Lung (tissue), 12 donors: Measurements from ENCODE around the gene TMEM184A. TPM values are rescaled to one million over a fixed set of nuclear protein-coding genes. Genes with fewer than 3 reads are reported as not detected.

ENCODE experiments used
- ATAC-seq: fragments of 200-7000 bp; cut with Tn5 transposase; one replicate; pipeline ENCODE4 v1.9.1; 2020; ENCODE audit warnings: moderate number of reproducible peaks; ENCODE audit not compliant: insufficient read depth, low FRiP score
- DNase-seq, 3 donors: peaks; one replicate each; pipeline ENCODE4 v3.0.0-alpha.2; 2013 to 2017
- H3K27ac ChIP-seq, 2 donors: one replicate each; pipeline ENCODE4 v1.5.1; 2013; ENCODE audit warnings: mild to moderate bottlenecking in 2 of 2, moderate library complexity in 2 of 2, control low read depth in 1 of 2, inconsistent platforms in 1 of 2, low read depth in 1 of 2, low read length in 1 of 2
- H3K27me3 ChIP-seq, 3 donors: one replicate each; pipeline ENCODE4 v1.5.1; 2013; ENCODE audit warnings: low read length in 2 of 3; ENCODE audit not compliant: control insufficient read depth in 3 of 3, insufficient read depth in 3 of 3
- H3K36me3 ChIP-seq, 4 donors: one replicate each; pipeline ENCODE4 v1.5.1; 2013; ENCODE audit warnings: low read length in 4 of 4, mild to moderate bottlenecking in 1 of 4, moderate library complexity in 1 of 4; ENCODE audit not compliant: control insufficient read depth in 4 of 4, insufficient read depth in 4 of 4
- H3K4me1 ChIP-seq, 5 donors: one replicate each; pipeline ENCODE4 v1.5.1; 2013; ENCODE audit warnings: low read length in 5 of 5, mild to moderate bottlenecking in 2 of 5, moderate library complexity in 1 of 5; ENCODE audit not compliant: control insufficient read depth in 5 of 5, insufficient read depth in 5 of 5
- H3K4me3 ChIP-seq: one replicate; pipeline ENCODE4 v1.5.1; 2013; ENCODE audit warnings: mild to moderate bottlenecking, control low read depth, moderate library complexity
- H3K9ac ChIP-seq, 2 donors: one replicate each; pipeline ENCODE4 v1.5.1; 2013; ENCODE audit warnings: low read length in 2 of 2, control low read depth in 1 of 2; ENCODE audit not compliant: insufficient read depth in 1 of 2
- H3K9me3 ChIP-seq, 4 donors: one replicate each; pipeline ENCODE4 v1.5.1; 2013; ENCODE audit warnings: low read length in 3 of 4, mild to moderate bottlenecking in 1 of 4, moderate library complexity in 1 of 4; ENCODE audit not compliant: control insufficient read depth in 4 of 4, insufficient read depth in 3 of 4
- WGBS, 2 donors: extraction: QIAGEN DNeasy Blood & Tissue Kit; methylation state at CpG; one replicate each; pipeline ENCODE4 v1.1.7; 2013; 5-methylcytosine and 5-hydroxymethylcytosine counted together
- polyA plus RNA-seq, 2 donors: library from polyadenylated mRNA; stranded (reverse); fragments of 200-250 nt; gene quantifications; one replicate each; pipeline ENCODE4 v1.2.1, GENCODE V29; 2013
- total RNA-seq, 2 donors: library from RNA; depleted of rRNA in 1 of 2; stranded (reverse); fragments of >200 nt in 1 of 2; gene quantifications; one replicate each; pipeline ENCODE4 v1.2.1, GENCODE V29; 2014 to 2021
- TF ChIP-seq, protein P1 (sequence below): IDR thresholded peaks from 2 replicates; pipeline ENCODE4 v1.5.1; 2012; ENCODE audit warnings: mild to moderate bottlenecking; ENCODE audit errors: control extremely low read depth, extremely low read depth
- donor health status: control.
- donor health status: control.
- donor health status: Bipolar disorder and iron deficiency.
- donor health status: healthy.
- donor health status: DM: yes; HTN: yes; CAD: no.

TMEM184A gene
- total and polyA plus RNA-seq, 4 donors, result 1.8 to 11.8 (median 8.3) TPM

DNA sequence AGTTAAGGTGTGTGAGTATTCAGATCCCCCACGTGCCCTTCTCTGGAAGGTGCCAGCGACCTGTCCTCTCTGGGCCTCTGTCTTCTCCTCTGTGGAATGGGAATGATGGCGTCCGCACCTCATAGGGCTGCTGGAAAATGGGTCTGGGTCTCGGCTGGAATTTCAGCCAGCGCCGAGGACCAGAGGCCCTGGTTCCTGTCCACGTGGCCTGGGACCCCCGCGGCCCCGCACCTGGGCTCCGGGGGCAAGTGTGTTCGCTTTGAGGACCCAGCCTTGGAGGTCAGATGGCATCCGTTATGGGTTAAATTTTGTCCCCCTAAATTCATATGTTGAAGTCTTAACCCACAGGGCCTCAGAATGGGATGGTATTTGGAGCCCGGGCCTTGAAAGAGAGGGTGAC is 46.4 kb upstream of the TMEM184A start:
- Histone ChIP-seq H3K9ac (no peak overlapping the region), H3K4me1 (no peaks in the 10 kb centered on the region), H3K4me3 (no peak overlapping the region), H3K27ac (no peak overlapping the region), H3K9me3 (no peaks in the 10 kb centered on the region), H3K36me3 (no peaks in the 10 kb centered on the region), H3K27me3 (peaks cover 0 to 12% (median 5%) of the 10 kb centered on the region in 3 donors)
- ATAC-seq, result no peak
- DNase-seq, result no peak
- WGBS, 2 donors, result 90 to 93% methylated on average over 15 of the region's 15 CpGs
- TF ChIP-seq, protein P1, sequence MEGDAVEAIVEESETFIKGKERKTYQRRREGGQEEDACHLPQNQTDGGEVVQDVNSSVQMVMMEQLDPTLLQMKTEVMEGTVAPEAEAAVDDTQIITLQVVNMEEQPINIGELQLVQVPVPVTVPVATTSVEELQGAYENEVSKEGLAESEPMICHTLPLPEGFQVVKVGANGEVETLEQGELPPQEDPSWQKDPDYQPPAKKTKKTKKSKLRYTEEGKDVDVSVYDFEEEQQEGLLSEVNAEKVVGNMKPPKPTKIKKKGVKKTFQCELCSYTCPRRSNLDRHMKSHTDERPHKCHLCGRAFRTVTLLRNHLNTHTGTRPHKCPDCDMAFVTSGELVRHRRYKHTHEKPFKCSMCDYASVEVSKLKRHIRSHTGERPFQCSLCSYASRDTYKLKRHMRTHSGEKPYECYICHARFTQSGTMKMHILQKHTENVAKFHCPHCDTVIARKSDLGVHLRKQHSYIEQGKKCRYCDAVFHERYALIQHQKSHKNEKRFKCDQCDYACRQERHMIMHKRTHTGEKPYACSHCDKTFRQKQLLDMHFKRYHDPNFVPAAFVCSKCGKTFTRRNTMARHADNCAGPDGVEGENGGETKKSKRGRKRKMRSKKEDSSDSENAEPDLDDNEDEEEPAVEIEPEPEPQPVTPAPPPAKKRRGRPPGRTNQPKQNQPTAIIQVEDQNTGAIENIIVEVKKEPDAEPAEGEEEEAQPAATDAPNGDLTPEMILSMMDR, result no peak

DNA sequence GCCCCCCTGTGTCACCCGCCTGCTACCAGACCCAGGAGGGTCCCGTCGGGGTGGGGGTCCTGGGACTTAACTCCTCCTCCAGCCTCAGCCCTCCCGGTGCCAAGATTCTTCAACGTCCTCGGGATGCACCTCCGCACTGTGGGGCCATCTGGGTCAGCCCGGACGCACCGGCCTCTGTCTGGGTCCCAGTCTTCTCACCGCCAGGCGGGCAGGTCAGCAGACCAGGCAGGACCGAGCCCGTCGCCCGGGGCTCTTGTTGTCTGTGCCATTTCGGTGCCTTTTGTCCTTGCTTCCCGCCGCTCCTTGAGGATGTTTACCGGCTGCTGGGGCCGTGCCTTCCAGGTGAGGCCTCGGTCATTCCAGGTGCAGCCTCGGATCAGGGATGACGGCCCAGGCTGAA is 46.0 kb upstream of the TMEM184A start:
- 69 to 84% methylated on average over 24 of the region's 24 CpGs for WGBS, 2 donors
- TF ChIP-seq, protein P1, result no peak
- H3K4me1 ChIP-seq, result no peaks in the 10 kb centered on the region
- no peak for ATAC-seq
- H3K36me3 ChIP-seq, result no peaks in the 10 kb centered on the region
- no peak for DNase-seq
- no peaks in the 10 kb centered on the region for H3K9me3 ChIP-seq
- H3K27me3 ChIP-seq, result peaks cover 0 to 12% (median 5%) of the 10 kb centered on the region in 3 donors
- H3K27ac ChIP-seq, result no peak overlapping the region
- H3K9ac ChIP-seq, result no peak overlapping the region
- no peak overlapping the region for H3K4me3 ChIP-seq

DNA sequence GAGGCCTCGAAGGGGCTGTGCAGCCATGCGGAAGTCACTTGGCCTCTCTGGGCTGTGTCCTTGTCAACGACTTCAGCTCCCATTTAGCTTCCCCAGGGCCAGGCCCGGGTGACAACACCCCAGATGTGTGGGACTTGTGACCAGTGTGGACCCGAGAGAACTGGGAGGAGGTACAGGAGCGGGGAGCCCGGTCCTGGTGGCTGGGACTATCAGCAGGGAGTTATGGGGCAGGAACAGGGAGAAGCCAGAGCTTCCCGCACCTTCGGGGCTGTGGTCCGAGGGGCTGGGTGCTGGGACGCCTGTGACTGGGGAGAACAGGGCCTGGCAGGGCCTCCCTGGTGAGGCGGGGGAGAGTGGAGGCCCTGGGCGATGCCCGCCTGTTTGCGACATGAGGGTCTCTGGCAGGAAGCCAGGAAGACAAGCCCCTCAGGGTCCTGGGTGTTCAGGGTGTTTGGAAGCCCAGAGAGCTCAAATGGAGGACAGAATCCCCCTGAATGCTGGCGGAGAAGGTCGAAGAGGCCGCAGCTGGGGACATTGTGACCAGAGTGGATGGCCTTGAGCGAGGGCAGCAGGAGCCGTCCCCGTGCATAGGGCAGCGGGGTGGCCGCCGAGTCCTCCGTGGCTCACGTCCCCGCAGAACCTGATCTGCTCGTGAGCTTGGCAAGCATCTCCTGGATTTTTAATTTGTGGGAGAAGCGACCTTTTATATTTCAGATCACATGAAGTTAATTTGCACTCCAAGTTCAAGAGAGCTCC is 43.8 kb upstream of the TMEM184A start:
- Histone ChIP-seq H3K27me3 (peaks cover 0 to 8% (median 5%) of the 10 kb centered on the region in 3 donors), H3K9ac (no peak overlapping the region), H3K9me3 (peaks cover 0 to 2% (median 0%) of the 10 kb centered on the region in 4 donors), H3K36me3 (no peaks in the 10 kb centered on the region), H3K27ac (no peak overlapping the region), H3K4me3 (no peak overlapping the region), H3K4me1 (no peaks in the 10 kb centered on the region)
- WGBS, 2 donors, result 83 to 91% methylated on average over 29 of the region's 29 CpGs
- TF ChIP-seq, protein P1, result no peak
- no peak for ATAC-seq
- DNase-seq, result no peak
